Hematopoietic multipotent progenitor cell treated with erythropoietin and hydrocortisone succinate and interleukin-3 and kit ligand, for 15 days (in vitro differentiated cells): ENCODE data around the gene GMEB2.

Experiments
- DNase-seq: peaks from one replicate; pipeline ENCODE4 v3.0.0-alpha.2; 2015; ENCODE audit warnings: low spot score

The GMEB2 gene

GRCh38 chr20:63544241-63544957 is 82.5 kb downstream of the GMEB2 start:
- DNase-seq: no peak

- DNase-seq: no peak
Measured at GRCh38 chr20:63543733-63544132, 83.2 kb downstream of the GMEB2 start.

GRCh38 chr20:63543131-63543530 is 83.8 kb downstream of the GMEB2 start:
- no peak for DNase-seq

DNA sequence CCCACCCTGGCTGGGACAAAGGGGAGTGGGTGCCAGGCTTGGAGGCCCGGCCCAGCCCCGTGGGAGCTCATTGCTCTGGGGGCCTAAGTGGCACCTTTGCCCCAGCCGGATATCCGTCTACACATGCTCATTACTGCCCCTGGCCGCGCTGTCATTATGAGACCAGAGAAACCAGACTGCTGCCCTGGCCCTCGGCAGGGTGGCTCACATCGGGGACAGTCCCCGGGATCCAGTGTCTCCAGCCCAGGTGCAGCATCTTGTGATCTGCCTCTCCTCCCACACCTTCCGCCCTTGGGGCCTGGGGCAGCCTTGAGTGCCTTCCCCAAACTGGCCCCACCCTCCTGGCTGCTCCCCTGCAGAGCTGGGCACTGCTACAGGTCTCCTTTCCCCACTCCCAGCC is 84.2 kb downstream of the GMEB2 start:
- DNase-seq: no peak

DNA sequence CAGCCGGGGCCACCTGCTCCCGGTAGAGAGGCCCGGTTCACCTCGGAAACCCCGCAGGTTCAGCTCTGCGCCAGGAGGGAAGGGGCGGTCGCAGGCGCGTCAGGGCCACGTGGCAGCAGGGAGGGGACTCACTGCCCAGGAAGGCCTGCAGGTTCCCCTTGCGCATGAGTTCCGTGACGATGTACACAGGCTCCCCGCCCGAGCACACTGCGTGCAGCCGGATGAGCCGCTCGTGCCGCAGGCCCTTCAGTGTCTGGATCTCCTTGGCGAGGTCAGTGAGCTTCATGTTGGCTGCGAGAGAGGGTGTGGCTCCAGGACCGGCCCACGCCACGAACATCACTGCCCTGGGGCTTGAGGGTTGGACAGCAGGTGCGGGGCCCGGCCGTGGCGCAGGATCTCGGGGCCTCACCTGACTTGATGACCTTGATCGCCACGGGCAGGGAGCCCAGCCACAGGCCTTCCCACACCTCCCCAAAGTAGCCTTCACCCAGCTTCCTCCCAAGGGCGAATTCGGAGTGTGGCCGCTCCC is 84.8 kb downstream of the GMEB2 start:
- no peak for DNase-seq

DNA sequence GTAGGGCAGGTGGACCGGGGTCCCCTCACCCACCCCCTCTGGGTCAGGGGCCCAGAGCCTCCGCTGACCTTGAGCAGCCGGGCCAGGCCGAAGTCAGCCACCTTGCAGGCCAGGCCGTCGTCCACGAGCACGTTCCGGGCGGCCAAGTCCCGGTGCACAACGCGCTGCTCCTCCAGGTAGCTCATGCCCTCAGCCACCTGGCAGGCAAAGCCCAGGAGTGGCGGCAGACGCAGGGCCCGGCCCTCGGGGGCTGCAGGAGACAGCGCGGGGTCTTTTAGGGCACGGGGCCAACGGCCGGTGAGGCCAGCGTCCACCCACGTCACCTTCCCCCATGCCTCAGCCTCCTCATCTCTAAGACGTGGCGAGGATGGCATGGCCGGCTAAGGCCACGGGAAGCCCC is 85.5 kb downstream of the GMEB2 start:
- DNase-seq: no peak

DNA sequence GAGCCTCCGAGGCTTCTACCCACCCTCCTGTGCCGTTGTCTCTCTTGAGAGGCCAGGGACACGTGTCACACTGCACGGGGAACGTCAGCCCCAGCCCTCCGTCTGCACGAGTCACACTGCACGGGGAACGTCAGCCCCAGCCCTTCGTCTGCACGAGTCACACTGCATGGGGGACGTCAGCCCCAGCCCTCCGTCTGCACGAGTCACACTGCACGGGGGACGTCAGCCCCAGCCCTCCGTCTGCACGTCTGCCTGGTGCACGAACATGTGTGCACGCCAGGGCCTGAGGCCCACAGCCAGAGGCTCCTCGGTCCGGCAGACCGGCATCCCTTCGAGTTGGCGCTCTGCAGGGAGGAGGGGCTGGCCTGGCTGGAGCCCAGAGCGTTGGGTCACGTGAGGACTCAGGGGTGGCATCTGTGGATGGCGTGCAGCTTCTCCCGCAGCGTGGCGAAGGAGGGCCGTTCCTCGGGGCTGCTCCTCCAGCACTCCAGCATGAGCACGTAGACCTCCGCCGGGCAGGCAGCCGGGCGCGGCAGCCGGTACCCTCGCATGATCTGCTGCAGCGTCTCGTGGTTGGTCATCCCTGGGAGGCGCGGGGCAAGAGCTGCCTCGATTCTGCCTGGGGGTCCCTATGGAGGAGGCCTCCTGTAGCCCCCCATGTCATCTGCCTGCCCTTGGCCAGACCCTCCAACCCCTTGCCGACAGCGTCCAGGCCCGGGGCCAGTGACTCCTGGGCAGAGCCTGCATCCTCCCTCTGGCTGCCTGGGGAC is 86.3 kb downstream of the GMEB2 start:
- no peak for DNase-seq

DNA sequence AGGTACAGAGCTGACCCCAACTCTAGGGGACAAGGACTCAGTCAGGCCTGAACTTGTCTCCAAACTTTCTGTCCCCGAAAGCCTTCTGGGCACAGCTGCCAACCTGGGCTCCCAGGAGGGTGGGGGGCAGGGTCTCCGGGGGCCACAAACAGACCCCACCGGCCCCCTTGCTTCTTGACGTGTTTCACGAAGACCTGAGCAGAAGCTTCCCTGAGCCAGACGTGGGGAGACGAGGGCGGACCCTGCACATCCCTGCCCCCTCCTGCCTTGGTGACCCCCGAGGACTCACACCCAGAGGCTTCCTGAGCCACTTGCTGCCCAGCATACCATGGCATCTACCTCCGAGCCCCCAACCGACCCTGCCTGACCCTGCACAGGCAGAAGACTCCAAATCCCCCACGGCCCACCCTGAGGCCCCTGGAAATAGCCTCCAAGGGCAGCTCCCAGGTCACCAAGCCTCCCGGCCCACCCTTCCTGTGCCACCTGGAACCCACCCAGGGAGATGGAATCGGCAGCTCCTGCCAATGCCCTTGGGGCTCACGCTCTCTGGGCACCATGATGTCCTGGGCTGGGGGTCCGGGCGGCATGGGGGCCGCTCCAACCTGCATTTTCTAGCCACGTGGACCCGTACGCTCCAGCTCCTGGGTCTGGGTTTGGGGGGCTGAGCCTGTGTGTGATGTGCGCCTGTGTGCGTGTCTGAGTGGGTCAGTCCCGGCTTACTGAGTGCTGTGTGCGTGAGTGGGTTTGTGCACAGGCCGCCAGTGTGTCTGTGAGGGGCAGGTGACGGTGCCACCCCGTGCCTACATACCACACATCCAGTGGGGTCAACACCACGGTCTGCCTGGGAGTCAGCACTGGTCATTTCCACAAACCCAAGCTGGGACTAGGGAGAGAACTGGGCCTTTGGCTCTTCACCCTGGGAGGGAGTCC is 87.2 kb downstream of the GMEB2 start:
- DNase-seq: no peak

GRCh38 chr20:63539092-63539430 is 87.8 kb downstream of the GMEB2 start:
- no peak for DNase-seq

- DNase-seq: no peak
Measured at GRCh38 chr20:63538204-63539091, 88.5 kb downstream of the GMEB2 start.
